HL-60/S4 (cell line): ENCODE results near the gene FAM98B.

Experiments
- in situ Hi-C: fragments of 300-500 bp; cut with MboI; formaldehyde crosslinking; loops from 2 replicates; pipeline ENCODE4 v1.14.3; 2022; ENCODE audit warnings: low sequenced_read_pairs

FAM98B gene

GRCh38 chr15:38534691-38535090 is 80.8 kb downstream of the FAM98B start:
- in situ Hi-C loops = no loop called here

GRCh38 chr15:38535491-38536200 is 81.7 kb downstream of the FAM98B start:
- in situ Hi-C loops = no loop called here

GRCh38 chr15:38536201-38536676 is 82.3 kb downstream of the FAM98B start:
- in situ Hi-C loops = no loop called here
